ENCODE measurements around the gene PHKA1.

- TF ChIP-seq POLR2A (IDR thresholded peaks at IDR 0.05) (no peak), POLR2AphosphoS5 (IDR thresholded peaks at IDR 0.05) (no peak), CTCF (IDR thresholded peaks at IDR 0.05) (no peak)
These were observed 141.0 kb downstream of the PHKA1 start for GRCh38 chrX:72573158-72573511.
